ENCODE data around the gene MTMR3.

The MTMR3 gene

GRCh38 chr22:29914165-29914564, 31.2 kb downstream of the MTMR3 start:
- no CpG with 5 or more reads among the region's 1 CpG for WGBS (ENCODE audit: insufficient coverage, insufficient read length)
- H3K4me1 ChIP-seq (ENCODE audit: control insufficient read depth, insufficient read depth, low read length): peaks cover 3% of the 10 kb centered on the region
- no peak for DNase-seq (ENCODE audit: low read depth, low spot score)
- H3K27me3 ChIP-seq (ENCODE audit: control insufficient read depth, insufficient read depth, low read length): no peaks in the 10 kb centered on the region
- H3K36me3 ChIP-seq (ENCODE audit: control insufficient read depth, insufficient read depth, low read length): no peaks in the 10 kb centered on the region
- no peak overlapping the region for H3K27ac ChIP-seq (ENCODE audit: low read length)
- H3K4me3 ChIP-seq (ENCODE audit: low read length): no peak overlapping the region
- no peaks in the 10 kb centered on the region for H3K9me3 ChIP-seq (ENCODE audit: control insufficient read depth, insufficient read depth, low read length)

- H3K4me3 ChIP-seq (ENCODE audit: low read length): no peak overlapping the region
- H3K36me3 ChIP-seq (ENCODE audit: control insufficient read depth, insufficient read depth, low read length): no peaks in the 10 kb centered on the region
- H3K9me3 ChIP-seq (ENCODE audit: control insufficient read depth, insufficient read depth, low read length): no peaks in the 10 kb centered on the region
- DNase-seq (ENCODE audit: low read depth, low spot score): no peak
- H3K4me1 ChIP-seq (ENCODE audit: control insufficient read depth, insufficient read depth, low read length): peaks cover 3% of the 10 kb centered on the region
- no CpG with 5 or more reads among the region's 4 CpGs for WGBS (ENCODE audit: insufficient coverage, insufficient read length)
- no peak overlapping the region for H3K27ac ChIP-seq (ENCODE audit: low read length)
- H3K27me3 ChIP-seq (ENCODE audit: control insufficient read depth, insufficient read depth, low read length): no peaks in the 10 kb centered on the region
These were observed 32.1 kb downstream of the MTMR3 start for GRCh38 chr22:29914991-29915533.

- H3K27me3 ChIP-seq (ENCODE audit: control insufficient read depth, insufficient read depth, low read length): no peaks in the 10 kb centered on the region
- WGBS (ENCODE audit: insufficient coverage, insufficient read length): no CpG with 5 or more reads among the region's 5 CpGs
- H3K9me3 ChIP-seq (ENCODE audit: control insufficient read depth, insufficient read depth, low read length): no peaks in the 10 kb centered on the region
- no peaks in the 10 kb centered on the region for H3K36me3 ChIP-seq (ENCODE audit: control insufficient read depth, insufficient read depth, low read length)
- H3K27ac ChIP-seq (ENCODE audit: low read length): no peak overlapping the region
- DNase-seq (ENCODE audit: low read depth, low spot score): no peak
- H3K4me3 ChIP-seq (ENCODE audit: low read length): no peak overlapping the region
- peaks cover 3% of the 10 kb centered on the region for H3K4me1 ChIP-seq (ENCODE audit: control insufficient read depth, insufficient read depth, low read length)
These were observed 33.1 kb downstream of the MTMR3 start for GRCh38 chr22:29916007-29916544.

- H3K36me3 ChIP-seq (ENCODE audit: control insufficient read depth, insufficient read depth, low read length): no peaks in the 10 kb centered on the region
- no peak overlapping the region for H3K4me3 ChIP-seq (ENCODE audit: low read length)
- no peaks in the 10 kb centered on the region for H3K27me3 ChIP-seq (ENCODE audit: control insufficient read depth, insufficient read depth, low read length)
- peaks cover 3% of the 10 kb centered on the region for H3K4me1 ChIP-seq (ENCODE audit: control insufficient read depth, insufficient read depth, low read length)
- no CpG with 5 or more reads among the region's 4 CpGs for WGBS (ENCODE audit: insufficient coverage, insufficient read length)
- DNase-seq (ENCODE audit: low read depth, low spot score): no peak
- no peak overlapping the region for H3K27ac ChIP-seq (ENCODE audit: low read length)
- no peaks in the 10 kb centered on the region for H3K9me3 ChIP-seq (ENCODE audit: control insufficient read depth, insufficient read depth, low read length)
These were observed 34.3 kb downstream of the MTMR3 start for GRCh38 chr22:29917052-29917902.

GRCh38 chr22:29925402-29925801, 42.4 kb downstream of the MTMR3 start:
- no peak overlapping the region for H3K4me3 ChIP-seq (ENCODE audit: low read length)
- no peak overlapping the region for H3K27ac ChIP-seq (ENCODE audit: low read length)
- WGBS (ENCODE audit: insufficient coverage, insufficient read length): no CpG with 5 or more reads among the region's 3 CpGs
- DNase-seq (ENCODE audit: low read depth, low spot score): no peak
- H3K9me3 ChIP-seq (ENCODE audit: control insufficient read depth, insufficient read depth, low read length): no peaks in the 10 kb centered on the region
- H3K27me3 ChIP-seq (ENCODE audit: control insufficient read depth, insufficient read depth, low read length): no peaks in the 10 kb centered on the region
- H3K4me1 ChIP-seq (ENCODE audit: control insufficient read depth, insufficient read depth, low read length): no peaks in the 10 kb centered on the region
- H3K36me3 ChIP-seq (ENCODE audit: control insufficient read depth, insufficient read depth, low read length): no peaks in the 10 kb centered on the region

GRCh38 chr22:29926057-29926456, 43.1 kb downstream of the MTMR3 start:
- H3K4me1 ChIP-seq (ENCODE audit: control insufficient read depth, insufficient read depth, low read length): no peaks in the 10 kb centered on the region
- no peak overlapping the region for H3K4me3 ChIP-seq (ENCODE audit: low read length)
- WGBS (ENCODE audit: insufficient coverage, insufficient read length): no CpG with 5 or more reads among the region's 4 CpGs
- DNase-seq (ENCODE audit: low read depth, low spot score): no peak
- H3K36me3 ChIP-seq (ENCODE audit: control insufficient read depth, insufficient read depth, low read length): no peaks in the 10 kb centered on the region
- no peak overlapping the region for H3K27ac ChIP-seq (ENCODE audit: low read length)
- H3K27me3 ChIP-seq (ENCODE audit: control insufficient read depth, insufficient read depth, low read length): no peaks in the 10 kb centered on the region
- no peaks in the 10 kb centered on the region for H3K9me3 ChIP-seq (ENCODE audit: control insufficient read depth, insufficient read depth, low read length)

- Histone ChIP-seq H3K4me3 (ENCODE audit: low read length) (no peak overlapping the region), H3K4me1 (ENCODE audit: control insufficient read depth, insufficient read depth, low read length) (no peaks in the 10 kb centered on the region), H3K27ac (ENCODE audit: low read length) (no peak overlapping the region), H3K9me3 (ENCODE audit: control insufficient read depth, insufficient read depth, low read length) (no peaks in the 10 kb centered on the region), H3K27me3 (ENCODE audit: control insufficient read depth, insufficient read depth, low read length) (no peaks in the 10 kb centered on the region), H3K36me3 (ENCODE audit: control insufficient read depth, insufficient read depth, low read length) (no peaks in the 10 kb centered on the region)
- DNase-seq (ENCODE audit: low read depth, low spot score): no peak
- no CpG with 5 or more reads among the region's 2 CpGs for WGBS (ENCODE audit: insufficient coverage, insufficient read length)
These were observed 49.2 kb downstream of the MTMR3 start for GRCh38 chr22:29932136-29932535.

- no peaks in the 10 kb centered on the region for H3K27me3 ChIP-seq (ENCODE audit: control insufficient read depth, insufficient read depth, low read length)
- H3K9me3 ChIP-seq (ENCODE audit: control insufficient read depth, insufficient read depth, low read length): no peaks in the 10 kb centered on the region
- no peaks in the 10 kb centered on the region for H3K4me1 ChIP-seq (ENCODE audit: control insufficient read depth, insufficient read depth, low read length)
- no CpG with 5 or more reads among the region's 1 CpG for WGBS (ENCODE audit: insufficient coverage, insufficient read length)
- no peak overlapping the region for H3K4me3 ChIP-seq (ENCODE audit: low read length)
- no peak overlapping the region for H3K27ac ChIP-seq (ENCODE audit: low read length)
- no peaks in the 10 kb centered on the region for H3K36me3 ChIP-seq (ENCODE audit: control insufficient read depth, insufficient read depth, low read length)
- no peak for DNase-seq (ENCODE audit: low read depth, low spot score)
These were observed 50.6 kb downstream of the MTMR3 start for GRCh38 chr22:29933619-29934018.

- Histone ChIP-seq H3K36me3 (ENCODE audit: control insufficient read depth, insufficient read depth, low read length) (no peaks in the 10 kb centered on the region), H3K4me1 (ENCODE audit: control insufficient read depth, insufficient read depth, low read length) (no peaks in the 10 kb centered on the region), H3K4me3 (ENCODE audit: low read length) (no peak overlapping the region), H3K27me3 (ENCODE audit: control insufficient read depth, insufficient read depth, low read length) (no peaks in the 10 kb centered on the region), H3K9me3 (ENCODE audit: control insufficient read depth, insufficient read depth, low read length) (no peaks in the 10 kb centered on the region), H3K27ac (ENCODE audit: low read length) (no peak overlapping the region)
- no peak for DNase-seq (ENCODE audit: low read depth, low spot score)
- WGBS (ENCODE audit: insufficient coverage, insufficient read length): no CpG with 5 or more reads among the region's 2 CpGs
These were observed 51.6 kb downstream of the MTMR3 start for GRCh38 chr22:29934596-29934995.

GRCh38 chr22:29936186-29936585, 53.2 kb downstream of the MTMR3 start:
- no peak overlapping the region for H3K27ac ChIP-seq (ENCODE audit: low read length)
- whole genome bisulfite sequencing (ENCODE audit: insufficient coverage, insufficient read length): no CpG with 5 or more reads among the region's 1 CpG

More at GRCh38 chr22:29936186-29936585, 53.2 kb downstream of the MTMR3 start:
- H3K4me3 ChIP-seq (ENCODE audit: low read length): no peak overlapping the region
- no peaks in the 10 kb centered on the region for H3K9me3 ChIP-seq (ENCODE audit: control insufficient read depth, insufficient read depth, low read length)
- no peaks in the 10 kb centered on the region for H3K36me3 ChIP-seq (ENCODE audit: control insufficient read depth, insufficient read depth, low read length)
- DNase-seq (ENCODE audit: low read depth, low spot score): no peak
- no peaks in the 10 kb centered on the region for H3K27me3 ChIP-seq (ENCODE audit: control insufficient read depth, insufficient read depth, low read length)
- no peaks in the 10 kb centered on the region for H3K4me1 ChIP-seq (ENCODE audit: control insufficient read depth, insufficient read depth, low read length)

All from iPS DF 6.9 (cell line).